GM12892 (cell line): Measurements from ENCODE around the gene TRIAP1.

Source experiments
- DNase-seq: peaks from one replicate; pipeline ENCODE4 v3.0.0; 2011; ENCODE audit not compliant: insufficient read length
- FAIRE-seq: peaks from 2 replicates; lab custom pipeline; 2011; peaks lifted over from hg19 to GRCh38; lab: Jason Lieb, UNC
- POLR2A ChIP-seq: IDR thresholded peaks from 2 replicates; pipeline ENCODE4 v1.6.1; 2011; ENCODE audit warnings: low read depth, low read length, control low read depth
- POLR2AphosphoS5 ChIP-seq: IDR thresholded peaks from 2 replicates; pipeline ENCODE4 v1.6.1; 2011; ENCODE audit warnings: low read depth, low read length, control low read depth
- TAF1 ChIP-seq: IDR thresholded peaks from 2 replicates; pipeline ENCODE4 v1.6.1; 2011; ENCODE audit warnings: low read depth, mild to moderate bottlenecking, control low read depth, low read length, borderline replicate concordance

The TRIAP1 gene

GRCh38 chr12:120397824-120398540 is 48.2 kb downstream of the TRIAP1 start:
- FAIRE-seq (no peak), DNase-seq (no peak)
- TF ChIP-seq POLR2AphosphoS5 (no peak), TAF1 (no peak), POLR2A (no peak)

- no peak for FAIRE-seq
- DNase-seq = no peak
- TF ChIP-seq POLR2AphosphoS5 (no peak), TAF1 (no peak), POLR2A (no peak)
These were observed 51.5 kb downstream of the TRIAP1 start for GRCh38 chr12:120394483-120395367.
